ENCODE data around the gene SSX4B.

DNA sequence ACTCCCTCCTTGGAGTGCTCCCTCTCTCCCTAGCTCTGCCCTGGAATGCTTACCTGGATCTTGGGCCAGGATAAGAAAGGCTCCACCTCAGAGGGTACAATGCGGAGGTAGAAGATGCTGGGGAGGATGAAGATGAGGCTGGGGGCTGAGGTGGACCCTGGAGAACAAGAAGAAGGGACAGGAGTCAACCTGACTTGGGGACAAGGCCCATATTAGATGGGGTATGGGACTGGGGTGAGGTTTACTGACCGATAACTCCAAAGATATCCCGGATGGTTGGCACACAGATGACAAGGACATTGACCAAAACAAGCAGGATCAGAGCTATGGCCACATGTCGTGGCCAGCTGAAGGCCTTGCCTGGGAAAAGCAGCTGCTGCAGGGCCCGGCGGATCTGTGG is 47.7 kb upstream of the SSX4B start:
- TF ChIP-seq, protein P1, sequence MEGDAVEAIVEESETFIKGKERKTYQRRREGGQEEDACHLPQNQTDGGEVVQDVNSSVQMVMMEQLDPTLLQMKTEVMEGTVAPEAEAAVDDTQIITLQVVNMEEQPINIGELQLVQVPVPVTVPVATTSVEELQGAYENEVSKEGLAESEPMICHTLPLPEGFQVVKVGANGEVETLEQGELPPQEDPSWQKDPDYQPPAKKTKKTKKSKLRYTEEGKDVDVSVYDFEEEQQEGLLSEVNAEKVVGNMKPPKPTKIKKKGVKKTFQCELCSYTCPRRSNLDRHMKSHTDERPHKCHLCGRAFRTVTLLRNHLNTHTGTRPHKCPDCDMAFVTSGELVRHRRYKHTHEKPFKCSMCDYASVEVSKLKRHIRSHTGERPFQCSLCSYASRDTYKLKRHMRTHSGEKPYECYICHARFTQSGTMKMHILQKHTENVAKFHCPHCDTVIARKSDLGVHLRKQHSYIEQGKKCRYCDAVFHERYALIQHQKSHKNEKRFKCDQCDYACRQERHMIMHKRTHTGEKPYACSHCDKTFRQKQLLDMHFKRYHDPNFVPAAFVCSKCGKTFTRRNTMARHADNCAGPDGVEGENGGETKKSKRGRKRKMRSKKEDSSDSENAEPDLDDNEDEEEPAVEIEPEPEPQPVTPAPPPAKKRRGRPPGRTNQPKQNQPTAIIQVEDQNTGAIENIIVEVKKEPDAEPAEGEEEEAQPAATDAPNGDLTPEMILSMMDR (conservative IDR thresholded peaks at IDR 0.05 in 1 of 2, IDR thresholded peaks at IDR 0.05 in 1 of 2; ENCODE audit: low read depth in 1 of 2, low read length in 2 of 2), result no peak
- no peak for TF ChIP-seq EZH2 (IDR thresholded peaks at IDR 0.05; ENCODE audit: low read length, missing control alignments)

Data from fibroblast of lung (primary cell).